Tongue (tissue), 2 donors: Measurements from ENCODE around the gene KRT80. TPM values are rescaled to one million over a fixed set of nuclear protein-coding genes. Genes with fewer than 3 reads are reported as not detected.
A peak's percentile ranks its signal among the peaks of the same experiment; 100 is the strongest.

ENCODE experiments used
- DNase-seq: peaks from one replicate; pipeline ENCODE4 v3.0.0-alpha.2; 2015
- total RNA-seq: library from RNA; depleted of rRNA; stranded (reverse); fragments of >200 nt; gene quantifications from one replicate; pipeline ENCODE4 v1.2.3, GENCODE V29; 2014

The KRT80 gene
- total RNA-seq, 1 donor from 2014 or later, result 10.3 TPM

DNA sequence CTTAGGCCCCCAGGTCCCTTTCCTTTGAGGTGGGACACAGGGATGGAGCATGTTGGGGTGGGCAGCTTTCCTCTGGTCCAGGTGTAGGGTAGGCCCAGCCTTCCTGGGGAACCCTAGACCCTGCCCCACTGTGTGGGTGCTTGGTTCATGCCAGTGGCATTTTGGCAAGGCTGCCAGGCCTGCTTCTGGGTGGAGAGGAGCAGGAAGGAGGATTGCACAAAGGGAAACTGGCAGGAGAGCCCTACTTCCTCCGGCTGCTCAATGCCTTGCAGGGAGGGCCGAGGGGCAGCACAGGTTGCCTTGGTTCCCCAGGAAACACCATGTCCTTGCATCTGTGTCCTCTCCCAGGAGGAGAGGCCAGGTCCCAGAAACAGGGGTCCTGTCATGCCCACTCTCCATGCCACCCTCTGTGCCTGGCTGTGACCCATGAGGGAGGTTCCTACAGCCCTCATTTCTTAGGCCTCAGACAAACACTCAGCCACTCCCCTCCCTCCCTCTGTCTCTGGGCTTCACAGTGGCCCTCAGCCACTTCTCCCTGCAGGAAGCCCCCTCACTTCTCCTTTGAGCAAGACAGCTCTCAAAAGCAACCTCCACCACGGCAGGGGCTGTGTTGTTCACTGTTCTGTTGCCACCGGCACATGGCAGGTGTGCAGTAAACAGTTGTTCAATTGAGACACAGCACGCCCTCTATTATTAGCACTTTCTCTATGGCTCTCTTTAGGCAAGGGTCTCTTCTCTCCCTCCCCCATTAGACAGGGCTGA is 6.8 kb upstream of the KRT80 start:
- no peak for DNase-seq

DNA sequence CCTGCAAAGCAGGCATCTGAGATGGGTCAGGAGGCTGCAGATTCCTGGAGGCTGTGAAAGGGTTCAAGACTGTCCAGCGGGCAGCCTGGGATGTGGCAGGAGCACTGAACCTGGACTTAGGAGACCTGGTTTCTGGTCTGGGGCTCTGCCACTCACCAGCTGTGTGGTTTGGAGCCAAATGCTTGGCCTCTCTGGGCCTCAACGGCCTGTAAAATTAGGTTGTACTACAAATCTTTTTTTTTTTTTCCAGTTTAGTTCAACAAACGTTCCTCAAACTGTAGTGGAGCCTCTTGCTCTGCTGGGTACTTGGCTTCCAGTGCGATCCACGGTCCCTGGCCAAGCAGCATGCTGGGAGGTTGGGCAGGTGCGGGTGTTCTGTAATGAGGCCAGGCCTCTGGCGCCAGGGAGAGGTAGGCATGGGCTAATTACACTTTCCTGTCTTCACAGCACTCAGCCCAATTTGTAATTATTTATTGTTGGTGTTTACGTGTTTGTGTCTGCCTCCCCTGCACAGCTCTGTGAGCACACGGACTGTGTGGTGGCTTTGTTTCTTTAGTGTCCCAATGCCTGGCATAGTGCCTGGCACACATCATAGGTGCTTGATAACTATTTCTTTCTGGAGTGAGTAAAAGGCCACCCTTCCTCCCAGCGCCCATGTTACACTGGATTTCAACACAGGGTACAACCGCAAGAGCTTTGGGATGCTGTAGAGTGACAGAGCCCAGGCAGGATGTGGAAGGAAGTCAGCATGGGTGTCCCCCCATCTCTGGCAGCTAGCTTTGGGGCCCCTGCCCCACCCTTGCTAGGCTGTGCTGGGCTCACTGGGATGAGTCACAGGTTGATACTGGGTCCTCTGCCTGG is 5.8 kb upstream of the KRT80 start:
- no peak for DNase-seq

DNA sequence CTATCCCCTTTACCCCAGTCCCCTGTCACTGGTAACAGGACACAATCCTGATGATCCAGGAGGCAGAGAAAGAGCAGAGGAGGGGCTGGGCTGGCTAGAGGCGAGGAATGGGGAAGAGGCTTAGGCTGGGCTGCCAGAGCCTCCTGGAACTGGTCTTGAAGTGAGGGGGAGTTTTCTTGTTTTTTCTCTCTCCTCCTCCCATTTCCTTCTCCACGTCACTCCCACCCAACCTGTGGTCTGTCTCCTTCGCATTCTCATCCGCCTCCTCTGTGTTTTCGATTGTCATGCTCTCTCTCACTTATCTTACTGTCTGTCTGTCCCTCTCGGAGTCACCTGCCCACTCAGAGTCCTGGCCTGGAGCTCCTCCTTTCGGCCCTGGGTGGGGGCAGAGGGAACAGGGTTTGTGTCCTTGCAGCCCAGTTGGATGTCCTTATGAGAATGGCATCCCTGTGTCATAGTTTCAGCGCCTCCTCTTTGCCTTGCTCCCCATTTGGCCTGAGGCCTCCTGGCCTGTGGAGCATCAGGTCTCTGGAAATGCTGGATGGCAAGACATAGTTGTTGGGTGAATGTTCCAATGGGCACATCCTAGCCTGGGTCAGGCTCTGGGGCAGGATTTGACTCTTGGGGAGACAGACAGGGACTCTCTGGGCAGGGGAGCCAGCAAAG is 3.4 kb upstream of the KRT80 start:
- DNase-seq, result peak; percentile 50

DNA sequence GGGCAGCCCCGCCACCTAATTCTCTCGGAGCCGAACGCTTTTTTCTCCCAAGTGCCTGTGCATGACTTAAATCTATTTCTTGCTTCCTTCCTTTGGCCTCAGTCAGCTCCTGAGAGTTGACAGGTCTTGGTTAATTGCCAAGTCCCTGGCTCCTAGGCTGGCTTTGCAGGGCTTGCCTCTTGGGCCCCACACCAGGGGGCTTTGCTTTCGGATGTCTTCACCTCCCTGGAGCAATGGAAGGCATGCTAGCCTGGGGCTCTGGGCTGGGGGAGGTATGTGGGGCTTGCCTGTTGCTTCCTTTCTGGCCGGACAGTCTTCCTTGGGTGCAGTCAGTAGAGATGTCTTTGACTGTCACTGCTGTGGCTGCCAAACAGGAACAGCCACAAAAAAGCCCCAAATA is 2.2 kb upstream of the KRT80 start:
- DNase-seq, result peak; percentile 77

DNA sequence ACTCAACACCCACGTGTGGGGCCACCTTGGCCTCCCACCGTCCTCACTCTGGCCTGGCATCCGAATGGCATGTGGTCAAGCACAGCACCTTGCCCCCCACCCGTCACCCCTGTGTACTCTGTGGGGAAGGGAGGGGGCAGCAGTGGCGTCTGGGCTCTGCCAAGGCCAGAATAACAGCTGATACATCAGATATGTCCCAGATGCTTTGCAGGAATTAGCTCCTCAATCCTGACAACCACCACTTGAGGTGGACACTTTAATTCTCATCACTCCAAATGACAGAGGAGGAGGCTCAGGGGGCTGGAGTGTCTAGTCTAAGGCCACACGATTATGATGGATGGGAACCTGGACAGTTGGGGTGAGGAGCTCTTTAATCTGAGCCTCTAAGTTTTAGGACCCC is 1.7 kb upstream of the KRT80 start:
- peak; percentile 58 for DNase-seq

DNA sequence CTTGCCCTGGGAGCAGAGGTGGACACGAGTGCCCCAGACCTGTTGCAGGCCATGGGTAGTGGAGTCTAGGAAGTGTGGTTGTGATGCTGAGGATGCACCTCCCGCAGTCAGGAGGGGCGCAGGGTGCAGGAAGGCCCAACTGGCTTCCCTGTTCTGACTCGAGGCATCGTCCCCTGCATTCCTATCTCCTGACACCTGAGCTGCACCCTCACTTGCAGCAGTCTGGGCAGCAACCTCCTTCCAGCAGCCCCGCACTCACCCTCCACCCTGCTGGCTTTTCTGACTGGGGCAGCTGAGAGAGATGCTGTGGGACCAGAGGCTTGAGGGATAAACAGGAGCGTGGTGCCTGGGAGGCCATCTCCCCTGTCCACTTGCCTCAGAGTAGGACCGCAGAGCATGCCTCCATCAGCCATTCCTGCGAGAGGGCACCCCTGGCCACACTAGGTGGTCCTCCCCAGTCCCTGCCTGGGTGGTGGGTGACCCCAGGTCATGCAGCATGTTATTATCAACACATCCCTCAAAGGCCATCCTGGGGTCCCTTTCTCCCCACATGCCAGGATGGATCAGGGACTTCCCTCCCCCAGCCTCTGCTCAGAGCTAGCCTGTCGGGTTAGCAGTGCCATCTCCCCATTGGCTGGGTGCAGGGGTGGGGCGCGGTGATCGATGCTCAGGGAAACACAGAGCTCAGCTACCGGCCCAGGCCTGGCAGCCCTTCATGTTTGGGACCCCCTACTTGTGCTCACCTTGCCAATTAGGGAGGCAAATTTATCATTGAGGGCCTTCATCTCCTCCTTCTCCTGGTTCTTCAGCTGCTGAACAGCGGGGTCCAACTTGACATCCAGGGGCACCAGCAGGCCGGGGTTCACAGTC is 719 bp downstream of the KRT80 start:
- no peak for DNase-seq

DNA sequence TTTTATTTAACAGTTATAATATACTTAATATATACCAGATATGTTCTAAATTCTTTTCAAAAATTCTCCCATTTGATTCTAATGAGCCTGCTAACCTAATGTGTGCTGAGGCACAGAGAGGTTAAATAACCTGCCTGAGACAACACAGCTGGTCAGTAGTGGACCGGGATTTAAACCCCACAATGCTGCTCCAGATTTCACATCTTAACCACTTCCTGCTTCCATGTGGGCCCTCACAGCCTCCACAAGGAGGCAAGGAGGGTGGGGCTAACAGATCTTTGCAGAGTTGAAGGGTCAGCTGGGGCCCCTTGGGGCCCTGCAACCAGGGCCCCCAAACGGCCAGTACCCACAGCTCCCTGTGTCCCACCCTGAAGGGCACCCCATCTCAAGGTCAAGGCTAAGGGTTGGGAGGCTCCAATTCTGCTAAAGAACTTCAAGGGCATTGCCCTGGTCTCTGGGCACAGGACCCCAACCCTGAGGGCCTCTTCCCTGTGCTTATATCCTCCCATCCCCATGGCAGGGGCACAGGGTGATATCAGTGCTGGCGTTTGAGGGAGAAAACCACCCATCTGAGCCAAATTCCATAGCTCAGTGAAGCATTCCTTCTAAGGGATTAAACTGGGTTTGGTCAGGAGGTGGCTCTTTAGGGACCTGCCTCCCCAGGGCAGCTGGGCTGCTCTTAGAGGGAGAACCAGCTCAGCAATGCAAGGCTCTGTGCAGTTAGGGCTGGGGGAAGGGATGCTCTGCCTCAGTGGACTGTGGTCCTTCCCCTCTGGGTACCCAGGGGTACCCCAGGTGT is 2.2 kb downstream of the KRT80 start:
- DNase-seq, result no peak

DNA sequence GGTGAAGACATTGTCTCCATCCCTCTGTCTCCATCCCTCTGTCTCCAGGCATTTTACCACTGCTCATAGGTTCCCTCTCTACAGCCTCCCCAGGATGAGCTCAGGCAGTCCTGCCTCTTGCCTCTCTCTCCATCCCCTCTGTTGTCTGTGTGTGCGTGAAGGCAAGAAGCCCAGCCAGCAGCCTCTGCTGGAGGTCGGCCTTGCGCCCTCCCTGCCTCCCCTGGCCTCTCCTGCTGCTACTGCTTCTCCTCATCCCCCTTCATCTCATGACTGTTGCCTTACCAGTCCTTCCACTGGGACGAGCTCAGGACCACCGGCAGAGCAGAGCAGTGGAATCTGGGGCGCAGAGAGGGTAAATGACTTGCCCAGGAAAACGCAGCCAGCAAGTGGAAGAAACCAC is 3.2 kb downstream of the KRT80 start:
- no peak for DNase-seq

DNA sequence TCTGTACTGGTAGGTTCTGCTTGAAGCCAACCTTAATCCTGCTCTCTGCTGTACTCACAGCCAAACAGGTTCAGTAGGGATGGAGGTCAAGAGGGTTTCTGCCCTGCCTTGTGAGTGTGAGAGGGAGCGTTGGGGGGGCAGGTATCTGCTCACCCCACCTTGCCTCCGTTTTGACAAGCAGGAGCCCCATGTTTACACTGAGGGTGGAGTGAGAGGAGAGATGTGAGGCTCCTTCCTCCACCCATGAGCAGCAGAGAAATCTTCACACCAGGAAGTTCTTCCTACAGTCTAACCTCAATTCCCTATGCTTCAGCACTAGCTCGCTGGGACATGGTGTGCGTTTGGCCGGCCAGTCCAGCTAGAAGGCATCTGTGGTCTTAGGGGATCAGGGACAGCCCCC is 4.2 kb downstream of the KRT80 start:
- no peak for DNase-seq

DNA sequence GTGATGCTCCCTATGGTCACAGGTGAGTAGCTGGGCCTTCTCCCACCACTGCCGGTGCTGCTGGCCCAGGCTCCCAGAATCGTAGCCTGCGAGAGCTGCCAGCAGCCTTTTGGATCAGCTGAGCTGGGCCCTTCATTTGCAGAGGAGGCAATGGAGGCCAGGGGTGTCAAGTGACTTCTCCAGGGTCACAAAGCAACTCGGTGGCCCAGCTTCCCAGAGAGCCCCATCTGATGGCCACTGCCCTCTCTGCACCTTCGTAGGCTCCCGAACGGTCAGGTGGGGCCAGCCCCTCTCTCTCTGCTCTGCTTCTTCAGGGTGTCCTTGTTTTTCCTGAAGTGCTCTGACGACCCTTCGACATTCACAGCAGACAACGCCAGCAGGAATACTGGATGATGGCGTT is 4.6 kb downstream of the KRT80 start:
- no peak for DNase-seq

DNA sequence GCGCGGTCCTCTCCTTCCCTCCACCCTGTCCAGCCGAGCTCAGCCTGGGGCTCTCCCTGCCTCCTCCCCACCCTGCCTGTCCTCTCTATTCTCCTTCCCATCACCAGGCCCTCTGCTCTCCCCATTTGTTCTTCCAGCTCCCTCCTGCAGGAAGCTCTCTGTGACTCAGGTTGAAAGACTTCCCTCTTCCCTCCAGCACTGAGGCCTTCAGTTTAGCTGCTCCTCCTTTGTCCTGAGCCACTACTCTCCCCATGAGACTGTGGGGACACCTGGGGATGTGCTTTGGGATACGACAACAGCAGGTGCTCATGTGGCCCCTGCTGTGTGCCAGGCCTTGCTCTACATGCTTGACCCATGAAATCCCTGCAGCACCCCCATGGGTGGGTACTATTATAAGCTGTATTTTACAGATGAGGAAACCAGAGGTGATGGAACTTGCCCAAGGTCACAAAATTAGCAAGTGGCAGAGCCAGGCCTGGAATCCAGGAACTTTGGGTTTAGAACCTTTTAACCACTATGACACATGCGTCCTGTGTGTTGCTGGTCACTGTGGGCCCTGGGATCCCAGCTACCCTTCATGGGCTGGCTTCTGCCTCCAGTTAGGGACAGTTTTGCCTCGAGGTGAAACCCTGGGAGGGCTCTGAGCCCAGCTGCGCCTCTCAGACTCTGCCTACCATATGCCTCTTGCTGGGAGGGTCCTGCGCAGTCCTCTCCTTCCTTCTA is 5.5 kb downstream of the KRT80 start:
- no peak for DNase-seq

DNA sequence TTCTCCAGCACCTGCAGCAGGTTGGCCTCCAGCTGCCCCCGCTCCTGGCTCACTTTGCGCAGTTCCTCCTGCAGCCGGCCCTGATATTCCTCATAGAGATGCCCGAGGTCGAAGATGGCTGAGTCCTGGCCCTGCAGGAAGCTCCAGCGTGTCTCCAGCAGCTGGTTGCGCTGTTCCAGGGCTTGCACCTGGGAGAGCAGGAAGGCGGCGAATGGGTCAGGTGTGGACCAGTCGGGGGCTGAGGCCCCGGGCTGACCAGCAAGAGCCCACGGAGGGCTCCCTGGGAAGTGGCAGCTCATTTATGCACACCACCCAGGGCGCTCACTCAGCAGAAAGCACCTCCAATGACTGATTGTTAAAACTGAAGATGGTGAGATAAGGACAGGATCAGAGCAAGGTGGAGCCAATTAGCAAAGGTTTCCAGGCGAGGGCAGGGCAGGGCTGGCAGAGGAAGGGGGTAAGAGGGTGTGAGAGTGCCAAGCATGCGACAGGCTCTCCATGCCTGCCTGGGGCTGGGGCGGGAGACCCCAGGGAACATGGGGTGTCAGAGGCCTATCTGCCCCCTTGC is 6.3 kb downstream of the KRT80 start:
- no peak for DNase-seq

DNA sequence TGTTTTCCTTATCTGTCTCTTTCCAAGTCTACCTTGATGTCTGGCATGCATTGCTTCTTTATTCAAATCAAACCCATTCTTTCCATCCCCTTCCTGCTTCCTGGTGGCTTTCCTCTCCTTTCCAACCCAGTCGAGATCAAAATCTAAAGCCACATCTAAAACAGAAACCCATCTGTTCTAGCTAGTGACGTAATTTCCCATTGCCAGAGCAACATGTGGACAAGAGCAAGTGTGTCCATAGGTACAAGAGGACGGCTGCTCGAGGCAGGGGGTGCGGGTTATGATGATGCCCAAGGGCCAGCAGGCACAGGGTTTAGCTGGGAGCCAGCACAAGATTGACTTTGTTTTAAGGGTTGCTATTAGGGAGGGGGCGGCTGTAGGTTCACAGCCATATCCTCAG is 7.0 kb downstream of the KRT80 start:
- DNase-seq, result no peak

DNA sequence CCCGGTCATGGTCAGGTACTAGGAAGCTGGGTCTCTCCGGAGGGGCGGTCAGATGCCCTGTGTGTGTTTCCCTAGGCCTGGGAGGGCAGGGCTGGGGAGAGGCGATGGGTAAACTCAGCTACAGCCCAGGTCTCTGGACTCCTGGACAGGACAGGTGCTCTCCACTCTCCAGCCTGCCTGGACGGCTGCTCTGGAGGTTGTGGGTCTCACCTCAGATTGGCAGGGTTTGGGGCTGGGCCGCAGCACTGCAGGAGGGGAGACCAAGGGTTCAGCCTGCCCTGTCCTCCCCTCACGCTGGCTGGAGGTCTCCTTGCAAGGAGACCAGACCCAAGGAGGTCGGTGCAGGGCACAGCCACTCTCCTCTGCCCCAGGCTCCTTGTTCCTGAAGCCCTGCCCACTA is 7.8 kb downstream of the KRT80 start:
- DNase-seq, result no peak

DNA sequence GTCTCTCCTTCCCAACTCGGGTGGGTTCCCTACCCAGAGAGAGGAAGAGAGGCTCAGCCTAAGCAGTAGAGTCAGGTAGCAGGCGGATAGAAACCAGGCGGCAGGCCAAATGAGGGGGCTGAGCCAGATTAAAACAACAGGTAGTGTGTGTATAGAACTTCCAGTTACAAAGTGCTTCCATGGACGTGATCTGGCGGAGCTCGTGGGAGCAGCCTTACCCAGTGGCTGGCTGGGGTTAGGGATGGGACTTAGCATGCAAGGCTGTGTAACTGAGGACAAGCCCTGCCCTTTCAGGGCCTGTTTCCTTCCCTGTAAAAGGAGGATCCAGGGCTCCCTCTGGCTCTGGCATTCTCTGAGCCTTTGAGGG is 8.3 kb downstream of the KRT80 start:
- DNase-seq, result no peak

DNA sequence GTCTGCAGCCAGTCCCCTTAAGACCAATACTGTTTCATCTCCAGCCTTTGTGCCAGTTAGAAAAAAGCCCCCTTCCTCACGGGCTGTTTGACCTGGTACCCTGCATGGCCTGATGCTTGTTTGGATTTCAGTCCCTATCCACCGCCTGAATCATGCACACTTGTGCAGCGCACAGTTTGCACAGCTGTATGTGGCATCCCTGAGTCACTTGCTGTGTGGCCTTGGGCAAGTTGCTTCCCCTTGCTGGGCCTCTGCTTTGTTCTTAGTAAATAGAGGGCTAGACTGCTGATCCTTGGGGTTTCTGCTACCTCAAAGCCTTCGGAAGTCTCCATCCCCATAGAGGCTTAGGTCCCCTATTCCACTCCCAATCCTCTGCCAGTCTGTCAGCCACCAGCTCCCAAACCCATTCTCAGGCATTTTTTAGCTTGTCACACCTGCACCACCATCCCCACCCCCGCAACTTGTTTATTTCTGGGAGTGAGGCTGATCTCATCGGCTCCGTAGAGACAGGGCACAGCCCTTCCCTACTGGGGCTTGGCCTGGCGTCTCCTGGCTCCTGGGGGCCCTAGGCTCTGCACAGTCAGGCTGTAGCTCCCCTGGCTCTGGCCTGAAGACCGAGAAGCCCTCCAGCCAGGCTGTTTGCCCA is 8.8 kb downstream of the KRT80 start:
- no peak for DNase-seq

DNA sequence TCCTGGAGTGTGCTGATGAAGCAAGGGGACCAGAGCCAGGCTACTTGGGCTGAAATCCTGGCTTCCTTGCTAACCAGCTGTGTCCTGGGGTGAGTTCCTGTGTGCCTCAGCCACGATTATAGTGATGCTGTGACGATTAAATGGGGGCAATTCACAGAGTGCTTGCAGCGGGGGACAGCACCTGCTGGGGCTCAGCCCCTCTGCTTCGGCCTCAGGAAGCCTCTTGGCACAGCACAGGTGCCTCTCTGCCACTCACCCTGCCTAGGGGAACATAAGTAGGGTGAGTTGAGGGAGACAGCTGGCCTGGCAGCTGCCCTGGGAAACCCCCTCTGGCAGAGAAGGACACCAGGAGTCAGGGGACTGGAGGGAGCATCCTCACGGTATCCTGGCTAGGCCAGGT is 9.4 kb downstream of the KRT80 start:
- peak; percentile 83 for DNase-seq

DNA sequence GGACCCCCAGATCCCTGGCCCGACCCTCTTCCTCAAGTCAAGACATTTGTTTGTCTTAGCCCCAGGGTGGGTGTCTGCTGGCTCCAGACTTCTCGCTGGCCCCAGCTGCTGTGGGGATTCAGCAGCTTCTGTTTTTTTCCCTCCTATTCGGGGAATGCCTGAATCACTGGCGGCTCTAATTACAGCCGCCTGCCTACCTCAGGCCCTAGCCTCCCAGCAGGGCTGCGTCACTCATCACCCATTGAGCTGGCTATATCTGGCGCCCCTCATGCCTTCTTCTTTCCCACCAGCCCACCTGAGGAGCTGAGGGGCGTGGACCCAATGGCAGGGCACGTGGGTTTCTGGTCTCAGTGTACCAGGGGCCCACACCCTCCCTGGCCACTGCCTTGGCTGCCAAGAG is 10.1 kb downstream of the KRT80 start:
- DNase-seq, result peak; percentile 95

DNA sequence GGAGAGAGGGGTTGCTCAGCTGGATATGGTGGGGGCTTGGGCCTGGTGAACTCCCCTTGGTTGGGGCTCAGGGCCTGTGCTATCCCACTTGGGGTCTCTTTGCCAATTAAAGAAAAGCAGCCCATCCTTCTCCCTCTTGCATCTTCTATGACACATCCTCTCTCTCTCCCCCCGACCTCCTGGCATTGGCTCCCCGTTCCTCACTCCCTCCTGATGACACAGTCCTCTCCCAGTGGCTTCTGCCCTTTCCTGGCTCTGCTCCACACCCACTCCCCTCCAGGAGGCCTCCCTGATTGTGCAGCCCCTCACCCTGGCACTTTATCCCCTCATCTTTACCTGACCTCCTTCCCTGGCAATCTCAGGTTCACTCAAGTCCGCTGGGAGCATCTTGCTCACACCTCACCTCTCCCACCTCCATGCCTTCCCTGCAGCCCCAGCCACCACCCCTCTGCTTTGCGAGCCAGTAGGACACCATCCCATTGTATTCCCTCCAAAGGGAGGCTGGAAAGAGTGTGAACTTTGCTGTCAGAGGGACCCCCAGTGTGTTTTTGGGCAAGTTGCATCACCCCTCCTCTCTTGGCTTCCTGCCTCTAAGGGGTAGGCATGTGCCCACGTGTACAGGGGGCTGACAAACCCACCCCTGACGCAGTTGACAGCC is 10.7 kb downstream of the KRT80 start:
- DNase-seq, result no peak
